ENCODE results near the gene TUBA8. TPM values are rescaled to one million over a fixed set of nuclear protein-coding genes. Genes with fewer than 3 reads are reported as not detected.
A peak's percentile ranks its signal among the peaks of the same experiment; 100 is the strongest.

The TUBA8 gene
- total RNA-seq, 5 donors from 2014 or later (not counting 1 experiment from before 2014, with no cell fraction given): 1.5 to 3.3 (median 2.6) TPM

DNA sequence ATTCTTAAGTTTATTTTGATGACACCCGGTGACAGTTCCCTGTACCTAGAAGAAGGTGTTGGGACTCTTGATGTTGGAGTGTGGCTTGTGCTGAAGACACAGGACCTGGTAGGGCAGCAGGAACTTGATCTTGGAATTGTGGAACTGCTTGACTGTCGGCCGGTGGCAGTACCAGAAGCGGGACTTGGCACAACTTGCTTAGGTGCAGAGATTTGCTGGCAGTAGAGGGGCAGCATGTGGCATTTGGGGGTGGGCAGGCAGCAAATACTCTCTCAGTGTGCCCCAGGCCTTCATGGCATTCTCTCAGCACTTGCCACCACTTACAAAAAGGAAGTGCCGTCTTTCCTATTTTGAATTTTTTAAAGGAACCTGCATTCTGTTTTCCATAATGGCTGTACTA is 29.2 kb upstream of the TUBA8 start:
- ATAC-seq (replicated peaks in 1 of 4) (no peak), DNase-seq (no peak)
- POLR2A ChIA-PET: no interaction called here
- Histone ChIP-seq H3K4me1 (ENCODE audit: control insufficient read depth in 1 of 2, extremely low read depth in 1 of 2, insufficient read depth in 2 of 2, low read length in 2 of 2) (peaks cover 12 to 28% of the 10 kb centered on the region in 2 experiments), H3K4me3 (ENCODE audit: control insufficient read depth in 1 of 2, extremely low read depth in 1 of 2, low read length in 1 of 2) (no peak overlapping the region), H3K36me3 (ENCODE audit: control insufficient read depth in 2 of 2, extremely low read depth in 1 of 2, insufficient read depth in 1 of 2, low read length in 1 of 2) (peaks cover 15 to 57% of the 10 kb centered on the region in 2 donors), H3K27me3 (replicated peaks in 1 of 2; ENCODE audit: control insufficient read depth in 2 of 2, extremely low read depth in 1 of 2, insufficient read depth in 2 of 2, low read length in 1 of 2) (no peaks in the 10 kb centered on the region), H3K9me3 (no peaks in the 10 kb centered on the region), H3K27ac (ENCODE audit: low read length) (no peak overlapping the region)
- CTCF ChIA-PET: no interaction called here
- H3K36me3 Mint-ChIP-seq: peaks cover 42% of the 10 kb centered on the region
- WGBS (ENCODE audit: insufficient coverage): 100% methylated on average over 4 of the region's 5 CpGs
- H3K9me3 Mint-ChIP-seq: no peaks in the 10 kb centered on the region
- no peaks in the 10 kb centered on the region for H3K27me3 Mint-ChIP-seq
- H3K27ac Mint-ChIP-seq: no peak overlapping the region
- peaks cover 51 to 62% (median 51%) of the 10 kb centered on the region in 3 donors for H3K4me1 Mint-ChIP-seq
- no peak overlapping the region for H3K4me3 Mint-ChIP-seq

- POLR2A ChIA-PET: no interaction called here
- CTCF ChIA-PET: no interaction called here
- no CpG with 5 or more reads among the region's 2 CpGs for WGBS (ENCODE audit: insufficient coverage)
- Histone ChIP-seq H3K36me3 (ENCODE audit: control insufficient read depth in 2 of 2, extremely low read depth in 1 of 2, insufficient read depth in 1 of 2, low read length in 1 of 2) (peaks cover 19 to 64% of the 10 kb centered on the region in 2 donors), H3K9me3 (no peaks in the 10 kb centered on the region), H3K4me1 (ENCODE audit: control insufficient read depth in 1 of 2, extremely low read depth in 1 of 2, insufficient read depth in 2 of 2, low read length in 2 of 2) (peaks cover 3 to 18% of the 10 kb centered on the region in 2 experiments), H3K27ac (ENCODE audit: low read length) (no peak overlapping the region), H3K4me3 (ENCODE audit: control insufficient read depth in 1 of 2, extremely low read depth in 1 of 2, low read length in 1 of 2) (no peak overlapping the region), H3K27me3 (replicated peaks in 1 of 2; ENCODE audit: control insufficient read depth in 2 of 2, extremely low read depth in 1 of 2, insufficient read depth in 2 of 2, low read length in 1 of 2) (no peaks in the 10 kb centered on the region)
- H3K36me3 Mint-ChIP-seq: peaks cover 46% of the 10 kb centered on the region
- ATAC-seq (replicated peaks in 1 of 4) (no peak), DNase-seq (no peak)
- H3K4me3 Mint-ChIP-seq: no peak overlapping the region
- no peaks in the 10 kb centered on the region for H3K27me3 Mint-ChIP-seq
- no peaks in the 10 kb centered on the region for H3K9me3 Mint-ChIP-seq
- H3K4me1 Mint-ChIP-seq: peaks cover 42 to 53% (median 44%) of the 10 kb centered on the region in 3 donors
- no peak overlapping the region for H3K27ac Mint-ChIP-seq
Observed at GRCh38 chr22:18082467-18082866, 28.1 kb upstream of the TUBA8 start.

DNA sequence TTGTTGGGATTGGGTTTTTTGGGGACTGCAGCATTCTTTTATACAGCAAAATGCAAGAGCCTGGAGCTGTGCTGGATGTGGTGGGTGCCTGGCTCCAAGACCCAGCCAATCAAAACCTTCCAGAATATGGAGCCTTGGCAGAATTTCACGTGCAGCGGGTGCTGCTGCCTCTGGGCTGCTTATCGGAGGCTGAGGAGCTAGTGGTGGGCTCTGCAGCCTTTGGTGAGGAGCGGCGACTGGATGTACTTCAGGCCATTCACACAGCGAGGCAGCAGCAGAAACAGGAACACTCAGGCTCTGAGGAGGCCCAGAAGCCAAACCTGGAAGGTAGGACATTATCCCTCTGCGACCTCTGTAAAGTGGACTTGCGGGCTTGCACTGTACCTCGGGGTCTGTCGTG is 27.2 kb upstream of the TUBA8 start:
- Histone ChIP-seq H3K27me3 (replicated peaks in 1 of 2; ENCODE audit: control insufficient read depth in 2 of 2, extremely low read depth in 1 of 2, insufficient read depth in 2 of 2, low read length in 1 of 2) (no peaks in the 10 kb centered on the region), H3K36me3 (ENCODE audit: control insufficient read depth in 2 of 2, extremely low read depth in 1 of 2, insufficient read depth in 1 of 2, low read length in 1 of 2) (peaks cover 28 to 74% of the 10 kb centered on the region in 2 donors), H3K9me3 (no peaks in the 10 kb centered on the region), H3K4me1 (ENCODE audit: control insufficient read depth in 1 of 2, extremely low read depth in 1 of 2, insufficient read depth in 2 of 2, low read length in 2 of 2) (peaks cover 3 to 17% of the 10 kb centered on the region in 2 experiments), H3K4me3 (ENCODE audit: control insufficient read depth in 1 of 2, extremely low read depth in 1 of 2, low read length in 1 of 2) (no peak overlapping the region), H3K27ac (ENCODE audit: low read length) (no peak overlapping the region)
- DNase-seq (no peak), ATAC-seq (replicated peaks in 1 of 4) (no peak)
- no peaks in the 10 kb centered on the region for H3K9me3 Mint-ChIP-seq
- WGBS (ENCODE audit: insufficient coverage): 98% methylated on average over 7 of the region's 10 CpGs
- CTCF ChIA-PET: no interaction called here
- peaks cover 38 to 47% (median 38%) of the 10 kb centered on the region in 3 donors for H3K4me1 Mint-ChIP-seq
- POLR2A ChIA-PET: no interaction called here
- H3K27ac Mint-ChIP-seq: no peak overlapping the region
- no peaks in the 10 kb centered on the region for H3K27me3 Mint-ChIP-seq
- H3K36me3 Mint-ChIP-seq: peaks cover 52% of the 10 kb centered on the region
- H3K4me3 Mint-ChIP-seq: no peak overlapping the region

DNA sequence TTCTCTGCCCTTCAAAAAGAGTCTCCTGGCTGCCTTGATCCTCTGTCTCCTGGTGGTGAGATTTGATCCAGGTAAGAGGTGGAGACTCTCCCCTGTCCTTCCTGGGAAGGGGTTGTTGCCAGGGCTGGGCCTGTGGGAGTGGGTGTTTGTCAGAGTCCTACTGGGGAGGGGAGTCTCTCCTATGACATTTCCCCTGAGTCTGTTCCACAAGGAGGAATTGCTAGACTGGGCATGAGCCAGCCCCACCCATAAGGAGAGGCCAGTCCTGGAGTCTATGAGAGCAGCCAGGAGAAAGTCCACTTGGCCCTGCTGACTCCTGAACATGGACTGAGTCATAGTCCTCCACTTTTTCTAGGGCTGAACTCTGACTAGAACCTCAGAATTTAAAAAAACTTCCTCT is 25.4 kb upstream of the TUBA8 start:
- H3K4me1 Mint-ChIP-seq: peaks cover 24 to 31% (median 30%) of the 10 kb centered on the region in 3 donors
- no peak overlapping the region for H3K27ac Mint-ChIP-seq
- POLR2A ChIA-PET: no interaction called here
- CTCF ChIA-PET: no interaction called here
- H3K27me3 Mint-ChIP-seq: no peaks in the 10 kb centered on the region
- Histone ChIP-seq H3K4me3 (ENCODE audit: control insufficient read depth in 1 of 2, extremely low read depth in 1 of 2, low read length in 1 of 2) (no peak overlapping the region), H3K36me3 (ENCODE audit: control insufficient read depth in 2 of 2, extremely low read depth in 1 of 2, insufficient read depth in 1 of 2, low read length in 1 of 2) (peaks cover 33 to 78% of the 10 kb centered on the region in 2 donors), H3K27ac (ENCODE audit: low read length) (no peak overlapping the region), H3K27me3 (replicated peaks in 1 of 2; ENCODE audit: control insufficient read depth in 2 of 2, extremely low read depth in 1 of 2, insufficient read depth in 2 of 2, low read length in 1 of 2) (no peaks in the 10 kb centered on the region), H3K9me3 (no peaks in the 10 kb centered on the region), H3K4me1 (ENCODE audit: control insufficient read depth in 1 of 2, extremely low read depth in 1 of 2, insufficient read depth in 2 of 2, low read length in 2 of 2) (peaks cover 0 to 4% of the 10 kb centered on the region in 2 experiments)
- ATAC-seq (replicated peaks in 1 of 4): no peak
- no peak for DNase-seq
- H3K4me3 Mint-ChIP-seq: no peak overlapping the region
- no peaks in the 10 kb centered on the region for H3K9me3 Mint-ChIP-seq
- peaks cover 53% of the 10 kb centered on the region for H3K36me3 Mint-ChIP-seq

GRCh38 chr22:18087350-18087855 is 23.2 kb upstream of the TUBA8 start:
- peaks cover 0 to 15% of the 10 kb centered on the region in 2 experiments for H3K4me1 ChIP-seq (ENCODE audit: control insufficient read depth in 1 of 2, extremely low read depth in 1 of 2, insufficient read depth in 2 of 2, low read length in 2 of 2)
- H3K27me3 ChIP-seq (replicated peaks in 1 of 2; ENCODE audit: control insufficient read depth in 2 of 2, extremely low read depth in 1 of 2, insufficient read depth in 2 of 2, low read length in 1 of 2): no peaks in the 10 kb centered on the region
- CTCF ChIA-PET: no interaction called here
- H3K4me3 Mint-ChIP-seq: no peak overlapping the region
- no peak overlapping the region for H3K27ac ChIP-seq (ENCODE audit: low read length)
- H3K36me3 Mint-ChIP-seq: peaks cover 39% of the 10 kb centered on the region
- POLR2A ChIA-PET: no interaction called here
- H3K36me3 ChIP-seq (ENCODE audit: control insufficient read depth in 2 of 2, extremely low read depth in 1 of 2, insufficient read depth in 1 of 2, low read length in 1 of 2): peaks cover 37 to 72% of the 10 kb centered on the region in 2 donors
- no peaks in the 10 kb centered on the region for H3K9me3 ChIP-seq
- no peaks in the 10 kb centered on the region for H3K27me3 Mint-ChIP-seq
- ATAC-seq (replicated peaks in 1 of 4) (no peak), DNase-seq (no peak)
- no peak overlapping the region for H3K27ac Mint-ChIP-seq
- peaks cover 19 to 26% (median 20%) of the 10 kb centered on the region in 3 donors for H3K4me1 Mint-ChIP-seq
- H3K9me3 Mint-ChIP-seq: no peaks in the 10 kb centered on the region
- H3K4me3 ChIP-seq (ENCODE audit: control insufficient read depth in 1 of 2, extremely low read depth in 1 of 2, low read length in 1 of 2): no peak overlapping the region
- 82% methylated on average over 7 of the region's 13 CpGs for WGBS (ENCODE audit: insufficient coverage)

- peak overlapping the region; percentile 7 for H3K27ac ChIP-seq (ENCODE audit: low read length)
- ChIA-PET CTCF (interaction anchor here (0.5 to 0.8 kb wide), 2 partner anchors 13 to 61 kb away, joined by 3 read pairs; partner anchors contain the start of gene USP18 (in 1 of the 2)), POLR2A (interaction anchor here in 1 of 2 donors (0.6 kb wide), 1 partner anchor 30 kb away, joined by 6 read pairs; no protein-coding TSS in a partner anchor)
- peaks cover 0 to 11% of the 10 kb centered on the region in 2 experiments for H3K4me1 ChIP-seq (ENCODE audit: control insufficient read depth in 1 of 2, extremely low read depth in 1 of 2, insufficient read depth in 2 of 2, low read length in 2 of 2)
- H3K4me3 ChIP-seq (ENCODE audit: control insufficient read depth in 1 of 2, extremely low read depth in 1 of 2, low read length in 1 of 2): no peak overlapping the region
- H3K9me3 ChIP-seq: no peaks in the 10 kb centered on the region
- Mint-ChIP-seq H3K9me3 (no peaks in the 10 kb centered on the region), H3K27ac (peak overlapping the region; percentile 46 to 83), H3K4me1 (peaks cover 9 to 22% (median 13%) of the 10 kb centered on the region in 3 donors), H3K4me3 (no peak overlapping the region), H3K36me3 (peaks cover 31% of the 10 kb centered on the region), H3K27me3 (no peaks in the 10 kb centered on the region)
- H3K27me3 ChIP-seq (replicated peaks in 1 of 2; ENCODE audit: control insufficient read depth in 2 of 2, extremely low read depth in 1 of 2, insufficient read depth in 2 of 2, low read length in 1 of 2): no peaks in the 10 kb centered on the region
- ATAC-seq (replicated peaks in 1 of 4) (no peak), DNase-seq (peak in 1 of 35 experiments; percentile 10)
- peaks cover 30 to 57% of the 10 kb centered on the region in 2 donors for H3K36me3 ChIP-seq (ENCODE audit: control insufficient read depth in 2 of 2, extremely low read depth in 1 of 2, insufficient read depth in 1 of 2, low read length in 1 of 2)
- WGBS (ENCODE audit: insufficient coverage): 87% methylated on average over 9 of the region's 11 CpGs
Observed at GRCh38 chr22:18088825-18089568, 21.6 kb upstream of the TUBA8 start.

All from T-cell (primary cell).